ENCODE data around the gene MAGI3.
"Not testable (repeated sequence)": the region's sequence is repeated elsewhere in the genome, so short reads cannot be mapped to it uniquely, and the experiment has no call there.

Gene MAGI3

DNA sequence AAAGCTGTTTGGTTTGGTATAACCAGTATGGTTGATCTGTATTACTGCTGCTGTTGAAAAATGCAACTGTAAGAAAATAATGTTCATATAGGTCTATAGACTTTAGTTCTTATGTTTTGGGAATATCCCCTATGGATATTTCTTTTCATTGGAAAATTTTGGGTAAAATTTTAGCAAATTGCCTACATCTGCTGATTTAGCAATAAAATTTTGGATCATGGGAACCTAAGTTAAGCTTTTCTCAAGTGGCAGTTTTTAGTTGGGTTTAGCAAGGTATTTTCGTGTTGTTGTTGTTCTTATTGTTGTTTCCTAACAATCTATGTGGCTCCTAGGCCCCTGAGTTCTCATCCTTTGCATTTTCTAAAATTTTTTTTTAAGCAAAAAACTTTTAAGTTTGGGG lies 201.9 kb downstream of the MAGI3 start:
- no peak for DNase-seq

DNA sequence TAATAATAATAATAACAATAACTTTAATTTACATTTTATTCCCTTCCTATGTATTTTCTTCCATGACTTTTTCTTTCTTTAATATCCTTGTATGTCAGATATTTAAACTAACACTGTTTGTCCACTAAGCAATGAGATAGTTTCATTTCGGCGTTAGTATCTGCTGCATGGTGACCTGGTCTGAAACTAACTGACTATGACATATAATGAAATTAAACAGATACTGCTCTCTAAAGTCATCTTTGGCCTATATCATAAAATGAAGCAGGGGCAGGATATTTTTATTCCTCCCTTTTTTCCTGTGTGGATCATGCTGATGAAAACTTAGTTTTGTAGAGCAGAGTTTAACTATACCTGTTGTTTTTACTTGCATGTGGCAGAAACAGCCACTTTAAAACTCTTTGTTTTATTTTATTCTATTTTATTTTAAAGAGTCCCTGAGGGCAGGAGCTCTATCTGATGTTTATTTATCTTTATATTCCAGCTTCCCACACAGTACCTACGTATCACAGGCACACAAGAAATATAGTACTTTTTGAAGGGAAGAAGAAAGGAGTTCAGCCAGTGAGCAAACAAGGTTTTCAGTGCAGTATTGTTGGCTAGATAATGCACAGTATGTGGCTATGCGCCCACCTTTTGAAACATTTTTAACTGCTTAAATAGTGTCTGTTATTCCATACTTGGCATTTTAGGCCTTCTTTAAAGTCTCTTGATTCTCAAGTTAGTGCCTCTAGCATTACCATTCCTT lies 203.4 kb downstream of the MAGI3 start:
- DNase-seq, result no peak

DNA sequence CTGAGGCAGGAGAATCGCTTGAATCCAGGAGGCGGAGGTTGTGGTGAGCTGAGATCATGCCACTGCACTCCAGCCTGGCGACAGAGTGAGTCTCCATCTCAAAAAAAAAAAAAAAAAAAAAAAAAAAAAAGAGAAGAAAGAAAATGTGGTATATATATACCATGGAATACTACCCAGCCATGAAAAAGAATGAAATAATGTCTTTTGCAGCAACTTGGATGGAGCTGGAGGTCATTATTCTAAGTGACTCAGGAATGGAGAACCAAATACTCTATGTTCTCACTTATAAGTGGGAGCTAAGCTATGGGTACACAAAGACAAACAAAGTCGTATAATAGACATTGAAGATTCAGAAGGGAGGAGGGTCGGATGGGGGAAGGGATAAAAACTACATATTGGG lies 214.2 kb downstream of the MAGI3 start:
- not testable (repeated sequence) for DNase-seq

DNA sequence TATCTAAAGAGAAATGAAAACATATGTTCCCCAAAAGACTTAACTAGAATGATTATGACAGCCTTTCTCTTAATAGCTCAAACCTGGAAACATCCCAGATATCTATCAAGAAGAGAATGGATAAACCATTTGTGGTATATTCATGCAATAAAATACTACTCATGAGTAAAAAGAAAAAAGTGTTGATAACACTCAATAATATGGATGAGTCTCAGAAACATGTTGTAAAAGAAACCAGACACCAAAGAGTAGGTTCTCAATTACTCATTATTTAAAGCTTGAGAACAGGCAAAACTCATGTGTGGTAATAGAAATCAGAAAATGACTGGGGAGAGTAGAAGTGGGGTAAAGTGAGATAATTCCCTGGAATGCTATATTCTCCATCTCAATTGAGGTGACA lies 214.8 kb downstream of the MAGI3 start:
- no peak for DNase-seq

DNA sequence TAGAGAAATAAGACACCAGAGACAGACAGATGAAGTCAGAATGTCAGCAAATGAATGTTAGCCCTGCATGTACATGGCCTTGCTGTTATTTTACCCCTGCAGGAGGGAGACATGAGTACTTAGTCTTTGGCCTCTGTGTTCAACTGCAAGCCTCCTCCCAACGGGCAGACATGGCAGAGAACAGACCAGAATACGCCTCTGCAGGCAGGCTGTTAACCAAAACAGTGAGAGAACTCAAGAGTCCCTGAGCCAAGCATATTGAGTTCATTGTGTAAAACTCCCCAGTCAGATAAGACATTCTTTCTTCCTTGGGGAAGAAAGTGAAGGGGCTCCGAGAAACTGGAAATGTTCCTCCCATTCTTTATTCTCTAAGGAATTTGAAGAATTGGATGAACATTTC lies 218.1 kb downstream of the MAGI3 start:
- no peak for DNase-seq

DNA sequence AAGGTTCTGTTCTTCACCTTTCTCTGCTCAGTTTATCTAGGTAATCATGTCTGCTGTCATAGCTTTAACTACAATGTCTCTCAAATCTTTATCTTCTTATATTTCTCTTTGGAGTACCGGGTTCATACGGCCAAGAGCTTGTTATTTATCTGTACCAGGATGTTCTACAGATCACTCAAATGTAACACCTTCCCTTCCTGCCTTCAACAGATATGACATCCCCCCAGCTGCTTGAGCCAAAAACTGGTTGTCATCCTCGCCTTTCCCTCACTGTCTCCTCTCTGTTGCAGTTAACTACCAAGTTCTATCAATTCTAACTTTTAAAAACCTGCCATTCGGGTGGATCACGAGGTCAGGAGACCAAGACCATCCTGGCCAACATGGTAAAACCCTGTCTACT lies 220.1 kb downstream of the MAGI3 start:
- no peak for DNase-seq

DNA sequence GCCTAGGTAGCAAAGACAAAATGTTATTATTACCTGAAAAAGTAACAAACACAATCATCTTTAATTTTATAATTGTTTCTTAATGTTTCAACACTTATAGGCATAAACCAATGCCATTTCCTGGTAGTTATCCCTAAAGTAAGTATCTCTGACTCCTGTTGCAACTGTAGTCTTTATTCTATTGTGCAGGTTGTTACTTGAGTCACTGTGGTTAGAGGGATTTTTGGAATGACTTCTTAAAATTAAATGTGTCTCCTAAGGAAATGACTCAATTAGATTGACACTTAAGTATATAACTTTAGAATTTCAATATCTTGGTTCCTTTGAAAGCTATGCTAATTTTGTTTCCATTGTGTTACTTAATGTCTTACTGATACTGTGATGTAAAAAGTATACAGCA lies 225.1 kb downstream of the MAGI3 start:
- DNase-seq, result no peak

DNA sequence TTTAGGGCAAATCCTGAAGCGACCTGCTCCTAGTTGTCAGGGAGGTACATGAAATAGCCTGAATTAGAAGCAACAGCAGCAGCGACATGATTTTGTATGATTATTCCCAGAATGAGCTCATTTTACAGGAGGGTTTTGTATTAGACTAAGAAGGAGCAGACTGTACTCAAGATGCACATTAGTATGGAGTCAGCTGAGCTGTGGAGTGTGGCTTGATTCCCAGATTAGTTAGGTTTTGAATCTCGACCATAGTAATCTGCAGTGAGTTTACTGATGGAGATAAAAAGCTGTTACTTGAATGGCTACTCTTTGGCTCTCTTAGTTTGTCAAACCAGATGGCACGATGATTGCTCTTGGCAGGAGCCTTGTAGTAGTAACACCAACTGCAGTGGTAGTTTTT lies 225.8 kb downstream of the MAGI3 start:
- no peak for DNase-seq

DNA sequence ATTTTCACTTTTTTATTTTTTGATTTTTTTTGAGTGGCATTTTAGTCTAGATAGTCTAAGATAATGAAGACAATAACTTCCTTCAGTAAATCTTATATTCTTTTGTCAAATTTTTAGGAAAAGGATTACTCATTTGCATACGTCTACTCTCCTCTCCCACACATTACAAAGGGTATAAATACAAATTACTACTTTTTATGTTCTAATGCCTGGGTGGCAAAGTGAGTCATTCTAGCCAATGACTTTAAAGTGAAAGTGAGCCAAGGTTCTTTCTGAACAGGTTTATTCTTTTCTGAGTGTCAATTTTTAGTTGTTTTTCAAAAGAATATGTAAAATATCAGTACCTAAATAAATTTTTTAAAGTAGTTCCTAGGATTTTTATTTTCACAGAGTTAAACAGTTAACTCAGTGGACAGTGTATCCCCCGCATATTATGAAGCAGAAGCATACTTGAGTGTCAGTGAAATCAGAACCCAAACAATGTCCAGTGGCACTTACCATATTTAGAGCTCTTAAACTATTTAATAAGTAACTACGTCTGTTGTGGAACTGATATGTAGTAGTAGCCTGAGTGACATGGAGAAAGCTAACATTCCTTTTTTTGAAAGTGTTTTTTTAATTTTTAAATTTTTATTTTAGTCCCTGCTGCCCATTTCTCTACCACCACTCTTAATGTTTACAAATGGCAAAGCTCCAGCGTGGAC lies 227.3 kb downstream of the MAGI3 start:
- no peak for DNase-seq

DNA sequence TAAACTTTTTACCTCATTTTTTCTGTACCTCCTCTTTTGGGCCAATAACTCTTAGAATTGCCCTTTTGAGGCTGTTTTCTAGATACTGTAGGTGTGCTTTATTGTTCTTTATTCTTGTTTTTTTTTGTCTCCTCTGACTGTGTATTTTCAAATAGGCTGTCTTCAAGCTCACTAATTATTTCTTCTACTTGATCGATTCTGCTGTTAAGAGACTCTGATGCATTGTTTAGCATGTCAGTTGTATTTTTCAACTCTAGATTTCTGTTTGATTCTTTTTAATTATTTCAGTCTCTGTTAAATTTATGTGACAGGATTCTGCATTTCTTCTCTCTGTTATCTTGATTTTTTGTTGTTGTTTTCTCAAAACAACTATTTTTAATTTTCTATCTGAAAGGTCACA lies 238.7 kb downstream of the MAGI3 start:
- DNase-seq, result no peak

DNA sequence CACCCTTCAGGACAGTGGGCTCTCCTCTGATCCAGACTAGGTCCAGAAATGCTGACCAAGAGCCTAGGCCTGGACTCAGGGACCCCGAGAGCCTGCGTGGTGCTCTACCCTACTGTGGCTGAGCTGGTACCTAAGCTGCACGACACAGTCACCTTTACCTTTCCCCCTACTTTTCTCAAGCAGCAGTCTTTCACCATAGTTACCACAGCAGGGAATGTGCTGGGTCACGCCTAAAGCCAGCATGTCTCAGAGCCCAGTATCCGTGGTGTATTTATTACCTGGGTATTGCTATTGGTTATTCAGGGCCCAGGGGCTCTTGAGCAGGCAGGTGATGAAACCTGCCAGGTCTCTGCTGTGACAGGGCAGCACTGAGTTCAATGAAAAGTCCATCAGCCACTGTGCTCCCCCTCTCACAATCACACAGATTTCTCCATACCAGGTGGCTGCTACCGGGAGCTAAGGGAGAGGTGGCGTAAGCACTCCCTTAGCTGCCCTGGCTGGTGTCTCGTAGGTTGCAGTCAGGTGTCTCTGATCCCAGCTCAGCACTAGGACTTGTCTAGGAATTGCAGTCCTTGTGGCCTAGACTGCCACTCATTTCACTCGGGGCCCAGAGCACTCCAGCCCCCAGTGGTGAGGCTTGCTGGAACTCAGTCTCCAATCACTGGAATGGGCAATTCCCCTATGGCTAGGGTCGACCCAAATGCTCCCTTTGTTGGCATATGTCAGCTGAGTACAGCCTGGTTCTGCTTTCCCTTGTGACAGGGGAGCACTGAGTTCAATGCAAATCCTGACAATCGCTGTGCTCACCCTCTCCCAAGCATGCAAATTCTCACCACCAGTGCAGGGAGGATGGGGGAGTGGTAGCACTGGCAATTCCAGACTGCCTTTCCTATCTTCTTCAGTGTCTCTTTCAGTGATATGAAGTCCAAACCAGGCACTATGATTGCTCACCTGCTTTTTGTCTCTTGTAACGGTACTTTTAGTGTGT lies 240.3 kb downstream of the MAGI3 start:
- no peak for DNase-seq

DNA sequence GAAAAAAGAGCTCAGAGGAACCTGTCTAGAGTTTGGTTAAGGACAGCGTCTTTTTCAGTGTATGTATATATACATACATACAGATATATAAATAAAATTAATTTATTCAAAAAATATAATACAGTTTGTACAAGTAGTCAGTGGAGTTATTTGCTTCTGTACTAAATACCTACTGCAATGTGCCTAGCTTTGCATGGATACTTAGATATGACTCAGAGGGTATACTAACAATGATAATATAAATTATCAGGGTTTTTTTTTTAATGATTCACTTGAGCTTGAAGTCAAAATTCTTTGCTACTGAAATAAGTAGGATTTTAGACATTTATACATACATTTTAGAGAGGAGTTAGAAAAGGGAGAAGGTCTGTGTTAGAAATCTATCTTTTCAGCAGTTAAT lies 251.1 kb downstream of the MAGI3 start:
- DNase-seq, result no peak

DNA sequence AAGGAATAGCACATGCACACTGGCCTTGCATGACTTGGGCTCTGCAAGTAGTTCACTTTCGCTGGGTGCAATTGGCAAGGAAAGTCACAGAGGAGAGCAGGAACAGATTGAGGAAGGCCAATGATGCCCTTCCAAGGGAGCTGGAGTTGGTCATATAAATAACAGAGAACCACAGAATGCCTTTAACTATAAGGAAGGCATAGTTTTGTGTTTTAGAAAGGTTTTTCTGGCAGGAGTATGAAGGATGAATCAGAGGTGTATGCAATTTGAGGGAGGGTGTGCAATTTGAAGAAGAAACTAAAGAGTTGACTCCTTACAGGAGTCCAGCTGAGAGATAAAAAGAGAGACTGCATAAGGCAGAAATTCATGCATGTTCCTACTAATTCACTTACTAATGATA lies 256.8 kb downstream of the MAGI3 start:
- no peak for DNase-seq

DNA sequence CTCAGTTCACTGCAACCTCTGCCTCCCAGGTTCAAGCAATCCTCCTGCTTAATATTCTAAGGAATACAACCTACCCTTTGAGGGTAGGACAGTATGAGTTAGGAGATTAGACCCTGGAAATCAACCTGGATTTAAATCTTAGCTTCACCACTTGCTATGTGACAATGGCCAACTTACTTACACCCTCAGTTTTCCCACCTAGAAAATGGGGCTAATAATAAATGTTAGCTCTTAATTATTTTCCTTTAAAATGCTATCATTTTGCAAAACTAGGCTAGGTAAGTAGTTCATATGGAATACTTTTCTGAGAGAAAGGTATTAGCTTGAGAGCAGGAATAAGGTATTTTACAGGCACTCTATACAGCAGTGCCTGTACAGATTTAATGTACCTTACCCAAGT lies 258.2 kb downstream of the MAGI3 start:
- no peak for DNase-seq

DNA sequence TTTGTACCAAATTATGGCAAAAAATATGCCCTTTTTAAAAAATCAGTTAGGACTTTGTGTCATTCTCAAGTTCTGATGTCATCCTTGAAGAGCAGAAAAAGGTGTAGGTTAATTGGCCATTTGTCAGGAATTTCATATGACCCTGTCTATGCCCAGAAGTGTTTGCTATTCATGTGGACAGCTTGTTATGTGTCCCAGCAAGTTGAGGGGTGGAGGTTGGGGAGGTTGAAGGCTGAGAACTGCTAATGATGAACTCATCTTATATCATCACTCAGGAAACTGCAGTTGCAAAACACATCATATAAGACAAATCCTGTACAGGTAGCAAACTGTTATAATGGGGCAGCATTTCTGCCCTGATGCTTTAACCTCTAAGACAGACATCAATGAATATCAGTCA lies 262.5 kb downstream of the MAGI3 start:
- DNase-seq, result no peak

DNA sequence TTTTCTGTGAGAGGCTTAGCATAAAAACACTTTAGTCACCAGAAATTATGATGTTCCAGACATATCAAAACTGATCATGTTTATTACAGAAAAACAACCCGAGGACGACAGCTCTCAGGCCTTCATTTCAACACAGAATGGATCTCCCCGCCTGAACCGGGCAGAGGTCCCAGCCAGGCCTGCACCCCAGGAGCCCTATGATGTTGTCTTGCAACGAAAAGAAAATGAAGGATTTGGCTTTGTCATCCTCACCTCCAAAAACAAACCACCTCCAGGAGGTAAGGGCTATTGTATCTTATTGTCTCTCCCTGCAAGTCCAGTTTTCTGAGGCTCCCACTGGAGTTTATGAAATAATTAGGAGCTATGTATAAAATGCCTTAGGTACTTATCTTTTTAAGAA lies 263.4 kb downstream of the MAGI3 start:
- DNase-seq, result no peak

DNA sequence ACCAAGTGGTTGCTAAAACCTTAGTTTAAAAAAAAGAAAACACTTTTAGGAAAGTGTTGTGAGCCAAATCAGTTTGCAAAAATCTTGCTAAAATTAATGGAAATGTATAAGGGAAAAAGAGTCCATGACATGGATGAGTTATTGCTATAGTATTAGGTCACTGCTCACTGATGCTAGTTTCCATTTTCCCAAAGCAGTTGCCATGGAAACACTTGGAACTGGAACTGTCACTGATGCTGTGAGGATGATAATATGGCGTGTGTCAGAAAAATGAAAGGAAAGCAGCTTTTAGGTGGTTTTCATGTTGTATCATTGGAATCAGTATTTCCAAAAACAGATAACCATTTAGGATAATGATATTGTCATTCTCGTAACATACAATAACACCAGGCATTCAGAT lies 264.6 kb downstream of the MAGI3 start:
- DNase-seq, result no peak

DNA sequence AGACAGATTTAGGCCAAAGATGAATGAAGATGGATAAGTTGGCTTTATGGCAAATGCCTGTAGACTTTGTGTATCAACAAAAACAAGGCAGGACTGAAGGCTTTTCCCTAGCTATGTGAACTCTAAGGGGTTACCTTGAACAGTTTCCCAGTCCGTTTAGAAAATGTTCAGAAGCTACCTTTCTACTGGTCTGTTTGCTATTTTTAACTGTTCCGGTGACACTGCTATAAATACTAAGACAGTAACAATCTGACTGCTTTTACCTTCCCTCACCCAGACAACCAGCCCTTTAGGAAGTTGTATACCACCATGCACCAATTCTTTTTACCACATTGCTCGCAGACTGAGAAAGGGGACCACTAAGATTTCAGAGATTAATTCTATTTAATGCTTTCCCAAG lies 266.8 kb downstream of the MAGI3 start:
- DNase-seq, result no peak

DNA sequence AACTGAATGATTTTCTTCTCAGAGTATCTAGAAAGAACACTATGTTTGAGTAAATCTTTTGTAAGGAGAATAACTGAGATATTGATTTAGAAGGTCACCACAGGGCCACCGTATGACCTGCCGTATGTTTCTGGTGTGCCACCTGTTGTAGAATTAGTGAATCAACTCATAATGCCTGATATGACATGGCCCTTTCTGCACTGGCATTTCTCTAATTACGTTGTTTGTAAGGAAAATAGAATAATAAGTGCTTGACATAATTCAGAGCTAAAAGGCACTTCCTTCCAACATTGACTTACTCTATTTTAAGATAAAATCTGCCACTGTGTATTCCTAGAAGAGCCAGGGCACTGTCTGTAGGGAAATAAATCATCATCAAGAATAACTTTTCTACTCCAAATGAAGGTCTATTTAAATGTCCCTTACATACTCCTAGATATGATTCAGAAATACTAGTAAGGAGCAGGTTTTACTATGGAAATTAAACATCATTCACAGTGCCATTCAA lies 267.3 kb downstream of the MAGI3 start:
- no peak for DNase-seq

DNA sequence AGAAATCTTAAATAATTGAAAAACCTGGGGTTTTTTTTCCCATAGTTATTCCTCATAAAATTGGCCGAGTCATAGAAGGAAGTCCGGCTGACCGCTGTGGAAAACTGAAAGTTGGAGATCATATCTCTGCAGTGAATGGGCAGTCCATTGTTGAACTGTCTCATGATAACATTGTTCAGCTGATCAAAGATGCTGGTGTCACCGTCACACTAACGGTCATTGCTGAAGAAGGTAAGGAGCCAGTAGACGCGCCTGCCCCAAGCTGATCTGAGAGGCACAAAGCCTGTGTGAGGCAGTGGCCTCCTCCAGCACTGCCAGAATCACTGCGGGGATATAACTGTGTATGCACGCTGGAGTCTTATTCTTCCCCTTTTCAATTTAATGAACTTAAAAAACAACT lies 268.7 kb downstream of the MAGI3 start:
- DNase-seq, result no peak

DNA sequence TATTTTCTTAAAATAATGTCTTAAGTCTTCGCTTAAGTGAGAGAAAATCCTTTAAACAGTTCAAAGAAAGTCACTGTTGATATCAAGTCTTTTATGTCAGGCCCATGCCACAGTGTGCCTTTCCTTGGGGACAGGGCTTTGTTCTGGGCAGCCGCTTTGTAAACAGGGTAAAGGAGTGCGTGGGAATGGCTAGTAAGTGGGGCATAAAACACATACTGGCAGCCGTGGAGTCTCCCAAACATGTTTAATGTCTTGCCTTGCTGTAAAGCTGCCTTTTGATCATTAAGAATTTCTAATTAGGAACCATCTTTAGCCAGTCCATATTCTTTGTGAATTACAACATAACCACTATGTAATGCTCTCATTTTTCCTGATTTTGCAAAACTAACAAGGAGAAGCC lies 269.2 kb downstream of the MAGI3 start:
- DNase-seq, result no peak

DNA sequence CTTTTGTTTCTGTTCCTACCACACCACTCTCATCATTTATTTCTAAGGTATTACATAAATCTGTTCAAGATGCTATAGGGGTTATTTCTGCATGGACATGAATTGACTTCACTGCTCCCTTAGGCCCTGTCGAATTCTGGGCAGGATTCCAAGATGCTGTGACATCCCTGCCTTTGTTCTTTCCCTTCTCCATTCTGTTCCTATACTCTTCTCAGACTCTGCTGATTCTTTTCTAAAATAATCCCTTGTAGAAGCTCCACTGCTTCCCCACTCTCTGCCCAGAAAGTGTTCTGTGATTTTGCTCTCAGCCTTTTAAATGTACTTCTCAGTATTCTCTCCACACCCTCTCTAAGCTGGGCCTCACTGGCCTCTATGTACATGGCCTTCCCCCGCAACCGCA lies 269.8 kb downstream of the MAGI3 start:
- no peak for DNase-seq

DNA sequence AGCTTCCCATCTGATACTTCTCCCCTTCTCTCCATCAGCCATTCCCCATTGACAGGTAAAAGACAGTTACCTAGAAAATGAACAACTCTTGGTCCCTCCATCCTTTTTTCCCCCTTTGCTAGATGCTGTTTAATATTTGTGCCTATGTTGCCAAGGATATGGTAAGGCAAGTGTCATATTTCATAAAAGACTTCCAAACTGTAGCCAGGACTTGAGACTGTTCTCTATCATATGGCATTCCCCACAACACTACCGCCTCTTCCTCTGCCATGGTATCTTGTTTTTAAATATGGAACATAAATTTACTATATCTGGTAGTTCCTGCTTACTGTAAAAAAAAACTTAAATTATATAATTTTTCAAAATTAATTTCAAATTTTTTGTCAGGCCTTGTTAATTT lies 271.8 kb downstream of the MAGI3 start:
- no peak for DNase-seq

Data from stimulated activated CD4-positive, alpha-beta T cell treated with anti-CD3 and anti-CD28 coated beads, Interleukin-15, amount 100 ng/mL, for 24 hours (primary cell).